CD14-positive monocyte (primary cell): ENCODE measurements around the gene GRIK4. TPM values are rescaled to one million over a fixed set of nuclear protein-coding genes. Genes with fewer than 3 reads are reported as not detected.

ENCODE experiments used
- DNase-seq, 3 donors: peaks; one replicate each; pipeline ENCODE4 v3.0.0-alpha.2; 2011 to 2022
- H2AFZ ChIP-seq: 2 replicates; pipeline ENCODE4 v1.6.0; 2012; ENCODE audit warnings: mild to moderate bottlenecking, low read depth, low read length, inconsistent platforms; ENCODE audit not compliant: insufficient read depth, poor library complexity, severe bottlenecking
- H3K27ac ChIP-seq, 2 donors: 1 replicate in 1 of 2; 2 replicates in 1 of 2; pipeline ENCODE4 v1.5.1; 2012 to 2013; ENCODE audit warnings: low read length in 2 of 2, control low read depth in 1 of 2, inconsistent platforms in 1 of 2, low read depth in 1 of 2, mild to moderate bottlenecking in 1 of 2
- H3K27me3 ChIP-seq, 2 donors: one replicate each; pipeline versions ENCODE4 v1.6.0 to v1.6.1; 2011 to 2013; ENCODE audit warnings: low read length in 2 of 2; ENCODE audit not compliant: control insufficient read depth in 2 of 2, insufficient read depth in 2 of 2
- H3K36me3 ChIP-seq, 2 donors: replicated peaks in 1 of 2; 1 replicate in 1 of 2; 2 replicates in 1 of 2; pipeline versions ENCODE4 v1.5.1 to v1.6.1; 2012 to 2013; ENCODE audit warnings: low read length in 2 of 2, control low read depth in 1 of 2, inconsistent platforms in 1 of 2, mild to moderate bottlenecking in 1 of 2; ENCODE audit not compliant: insufficient read depth in 2 of 2, control insufficient read depth in 1 of 2
- H3K4me1 ChIP-seq, 2 donors: 1 replicate in 1 of 2; 2 replicates in 1 of 2; pipeline versions ENCODE4 v1.5.1 to v1.6.1; 2012 to 2013; ENCODE audit warnings: low read length in 2 of 2, control low read depth in 1 of 2, inconsistent platforms in 1 of 2, mild to moderate bottlenecking in 1 of 2, moderate library complexity in 1 of 2; ENCODE audit not compliant: insufficient read depth in 2 of 2, control insufficient read depth in 1 of 2
- H3K4me2 ChIP-seq: replicated peaks from 2 replicates; pipeline ENCODE3; 2012; ENCODE audit warnings: low read length, moderate library complexity, mild to moderate bottlenecking; ENCODE audit not compliant: poor library complexity, severe bottlenecking; ENCODE audit errors: extremely low read depth
- H3K4me3 ChIP-seq, 3 experiments: fragments of 200-600 bp in 1 of 3; sonication (generic) in 1 of 3; replicated peaks in 1 of 3; 1 replicate in 2 of 3; 2 replicates in 1 of 3; pipeline ENCODE4 v1.5.1; 2011 to 2013; ENCODE audit warnings: low read length in 3 of 3, mild to moderate bottlenecking in 3 of 3, control low read depth in 2 of 3, low read depth in 2 of 3, inconsistent platforms in 1 of 3, moderate library complexity in 1 of 3
- H3K79me2 ChIP-seq: 2 replicates; pipeline ENCODE4 v1.6.0; 2012; ENCODE audit warnings: mild to moderate bottlenecking, control low read depth, inconsistent platforms, low read length, moderate library complexity; ENCODE audit not compliant: insufficient read depth
- H3K9ac ChIP-seq: 2 replicates; pipeline ENCODE4 v1.6.0; 2017; ENCODE audit warnings: low read length, mild to moderate bottlenecking; ENCODE audit not compliant: insufficient read depth, poor library complexity, severe bottlenecking
- H3K9me3 ChIP-seq, 2 donors: replicated peaks in 1 of 2; 1 replicate in 1 of 2; 2 replicates in 1 of 2; pipeline versions ENCODE4 v1.5.1 to v1.6.1; 2012 to 2013; ENCODE audit warnings: low read length in 2 of 2, control low read depth in 1 of 2; ENCODE audit not compliant: control insufficient read depth in 1 of 2, insufficient read depth in 1 of 2
- H4K20me1 ChIP-seq: 2 replicates; pipeline ENCODE4 v1.6.0; 2012; ENCODE audit warnings: mild to moderate bottlenecking, low read length, control low read depth, moderate library complexity; ENCODE audit not compliant: insufficient read depth
- H3K27ac Mint-ChIP-seq, 7 donors: one replicate each; pipeline ENCODE4 v1.8.0; 2020; ENCODE audit warnings: mild to moderate bottlenecking in 7 of 7, mixed read lengths in 7 of 7, moderate library complexity in 6 of 7, inconsistent platforms in 2 of 7
- H3K27me3 Mint-ChIP-seq, 3 donors: one replicate each; pipeline ENCODE4 v1.8.0; 2021 to 2022; ENCODE audit warnings: low read depth in 3 of 3, mild to moderate bottlenecking in 3 of 3, mixed read lengths in 3 of 3, moderate library complexity in 3 of 3, inconsistent platforms in 1 of 3
- H3K36me3 Mint-ChIP-seq, 2 donors: one replicate each; pipeline ENCODE4 v1.8.0; 2020; ENCODE audit warnings: mixed read lengths in 2 of 2, inconsistent platforms in 1 of 2, mild to moderate bottlenecking in 1 of 2
- H3K4me1 Mint-ChIP-seq: one replicate; pipeline ENCODE4 v1.8.0; 2020; ENCODE audit warnings: mild to moderate bottlenecking, mixed read lengths
- H3K4me3 Mint-ChIP-seq, 2 donors: one replicate each; pipeline ENCODE4 v1.8.0; 2020; ENCODE audit warnings: mild to moderate bottlenecking in 2 of 2, mixed read lengths in 2 of 2, moderate library complexity in 1 of 2
- H3K9me3 Mint-ChIP-seq, 7 donors: one replicate each; pipeline ENCODE4 v1.8.0; 2020 to 2022; ENCODE audit warnings: mixed read lengths in 7 of 7, mild to moderate bottlenecking in 6 of 7, moderate library complexity in 6 of 7, inconsistent platforms in 2 of 7
- WGBS: methylation state at CpG from one replicate; pipeline ENCODE4 v1.1.5; 2013; ENCODE audit warnings: missing lambda C conversion rate; ENCODE audit not compliant: insufficient coverage; 5-methylcytosine and 5-hydroxymethylcytosine counted together
- intact Hi-C, 2 donors: fragments of 100-400 bp; cut with micrococcal nuclease; formaldehyde crosslinking; loops; one replicate each; pipeline versions ENCODE4 v1.15.0 to v1.15.1; 2023
- polyA plus RNA-seq, 3 donors: library from polyadenylated mRNA; depleted of rRNA in 1 of 3; unstranded in 2 of 3; stranded (reverse) in 1 of 3; fragments of 300-500 nt in 2 of 3; fragments of >200 nt in 1 of 3; fragmentation: Illumina TruSeq in 2 of 3; gene quantifications; 1 replicate in 2 of 3; 2 replicates in 1 of 3; pipeline ENCODE4 v1.2.3, GENCODE V29; 2012 to 2021
- TF ChIP-seq, protein P1 (sequence below): fragments of 200-600 bp; IDR thresholded peaks from one replicate; pipeline ENCODE4 v1.8.0; 2022; ENCODE audit warnings: antibody characterized with exemption, mild to moderate bottlenecking

Gene GRIK4
- polyA plus RNA-seq, 3 donors: not detected

DNA sequence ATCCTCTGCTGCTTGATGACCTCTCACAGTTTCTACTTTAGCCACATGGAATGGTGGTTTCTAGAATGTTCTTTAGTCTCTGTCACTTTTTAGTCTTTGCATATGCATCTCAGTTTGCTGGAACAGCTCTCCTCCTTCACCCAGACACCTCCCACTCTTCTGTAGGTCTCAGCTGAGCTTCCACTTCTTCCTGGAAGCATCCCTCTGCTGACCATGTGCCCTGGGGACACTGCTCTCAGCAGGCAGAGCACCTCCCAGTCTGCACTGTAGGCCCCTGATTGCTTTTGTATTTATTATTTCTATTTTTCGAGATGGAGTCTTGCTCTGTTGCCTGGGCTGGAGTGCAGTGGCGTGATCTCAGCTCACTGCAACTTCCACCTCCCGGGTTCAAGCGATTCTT, 84.0 kb downstream of the GRIK4 start:
- no peak overlapping the region for H3K4me3 Mint-ChIP-seq
- H3K9me3 Mint-ChIP-seq: peaks cover 0 to 2% (median 0%) of the 10 kb centered on the region in 7 donors
- intact Hi-C loops: no loop called here
- no peak overlapping the region for H3K27ac Mint-ChIP-seq
- TF ChIP-seq, protein P1, sequence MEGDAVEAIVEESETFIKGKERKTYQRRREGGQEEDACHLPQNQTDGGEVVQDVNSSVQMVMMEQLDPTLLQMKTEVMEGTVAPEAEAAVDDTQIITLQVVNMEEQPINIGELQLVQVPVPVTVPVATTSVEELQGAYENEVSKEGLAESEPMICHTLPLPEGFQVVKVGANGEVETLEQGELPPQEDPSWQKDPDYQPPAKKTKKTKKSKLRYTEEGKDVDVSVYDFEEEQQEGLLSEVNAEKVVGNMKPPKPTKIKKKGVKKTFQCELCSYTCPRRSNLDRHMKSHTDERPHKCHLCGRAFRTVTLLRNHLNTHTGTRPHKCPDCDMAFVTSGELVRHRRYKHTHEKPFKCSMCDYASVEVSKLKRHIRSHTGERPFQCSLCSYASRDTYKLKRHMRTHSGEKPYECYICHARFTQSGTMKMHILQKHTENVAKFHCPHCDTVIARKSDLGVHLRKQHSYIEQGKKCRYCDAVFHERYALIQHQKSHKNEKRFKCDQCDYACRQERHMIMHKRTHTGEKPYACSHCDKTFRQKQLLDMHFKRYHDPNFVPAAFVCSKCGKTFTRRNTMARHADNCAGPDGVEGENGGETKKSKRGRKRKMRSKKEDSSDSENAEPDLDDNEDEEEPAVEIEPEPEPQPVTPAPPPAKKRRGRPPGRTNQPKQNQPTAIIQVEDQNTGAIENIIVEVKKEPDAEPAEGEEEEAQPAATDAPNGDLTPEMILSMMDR: no peak
- no peaks in the 10 kb centered on the region for H3K4me1 ChIP-seq
- no peaks in the 10 kb centered on the region for H3K9me3 ChIP-seq
- H3K79me2 ChIP-seq: no peaks in the 10 kb centered on the region
- no peak overlapping the region for H3K9ac ChIP-seq
- H3K4me2 ChIP-seq: no peak overlapping the region
- no peaks in the 10 kb centered on the region for H3K4me1 Mint-ChIP-seq
- DNase-seq: no peak
- no peaks in the 10 kb centered on the region for H3K36me3 Mint-ChIP-seq
- no peaks in the 10 kb centered on the region for H3K27me3 ChIP-seq
- WGBS: 92% methylated on average over 4 of the region's 4 CpGs
- H3K4me3 ChIP-seq: no peak overlapping the region
- no peak overlapping the region for H3K27ac ChIP-seq
- no peak overlapping the region for H2AFZ ChIP-seq
- no peaks in the 10 kb centered on the region for H4K20me1 ChIP-seq
- peaks cover 10 to 16% (median 13%) of the 10 kb centered on the region in 3 donors for H3K27me3 Mint-ChIP-seq
- H3K36me3 ChIP-seq: no peaks in the 10 kb centered on the region

DNA sequence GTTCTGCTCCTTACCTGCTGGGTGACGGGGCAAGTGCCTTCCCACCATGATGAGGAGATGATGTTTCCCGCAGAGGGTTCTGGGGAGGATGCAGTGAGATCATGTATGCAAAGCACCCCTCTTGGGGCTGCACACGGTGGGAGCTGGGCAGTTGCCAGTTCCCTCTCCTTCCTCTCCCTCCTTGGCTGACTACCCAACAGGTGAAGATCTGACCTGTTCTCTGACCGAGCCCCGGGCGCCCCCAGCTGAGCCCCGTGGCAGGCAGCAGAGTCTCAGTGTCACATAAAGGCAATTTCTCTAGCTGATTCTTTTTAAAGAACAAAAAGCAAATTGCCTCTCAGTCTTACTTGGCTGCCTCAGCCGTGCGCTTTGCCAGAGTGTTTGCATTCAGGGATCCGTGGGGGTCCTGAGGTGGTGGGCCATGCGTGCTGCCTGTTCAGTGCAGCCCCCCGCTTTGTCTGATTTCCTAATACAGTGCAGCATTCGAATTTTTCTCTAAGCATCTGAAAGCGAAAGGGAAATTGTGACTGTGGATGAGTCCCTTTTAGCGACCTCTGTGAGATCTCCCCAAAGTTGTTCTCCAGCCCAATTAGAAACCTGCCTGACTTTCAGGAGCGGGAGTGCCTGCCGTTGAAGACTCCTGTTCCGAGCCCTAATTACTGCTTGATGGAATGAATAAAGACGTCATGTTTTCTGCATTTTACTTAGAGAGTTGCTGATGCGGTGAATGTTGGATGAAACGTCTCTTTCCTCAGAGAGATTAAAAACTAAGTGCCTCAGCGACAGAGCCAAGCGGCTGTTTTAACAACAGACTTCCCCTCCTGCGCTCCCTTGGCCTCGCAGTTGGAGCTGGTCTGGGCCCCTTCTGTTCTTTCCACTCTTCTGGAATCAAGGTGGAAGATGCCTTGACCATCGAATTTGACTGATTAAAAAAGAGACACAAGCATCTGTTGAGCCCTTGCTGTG, 86.0 kb downstream of the GRIK4 start:
- TF ChIP-seq, protein P1: no peak
- H3K9ac ChIP-seq: no peak overlapping the region
- no peaks in the 10 kb centered on the region for H3K9me3 ChIP-seq
- 75% methylated on average over 21 of the region's 26 CpGs for WGBS
- no peaks in the 10 kb centered on the region for H3K36me3 ChIP-seq
- no peaks in the 10 kb centered on the region for H3K27me3 ChIP-seq
- peaks cover 12 to 17% (median 14%) of the 10 kb centered on the region in 3 donors for H3K27me3 Mint-ChIP-seq
- H3K4me3 Mint-ChIP-seq: no peak overlapping the region
- H4K20me1 ChIP-seq: no peaks in the 10 kb centered on the region
- H2AFZ ChIP-seq: no peak overlapping the region
- no peaks in the 10 kb centered on the region for H3K4me1 Mint-ChIP-seq
- H3K4me2 ChIP-seq: no peak overlapping the region
- no peaks in the 10 kb centered on the region for H3K4me1 ChIP-seq
- DNase-seq: no peak
- H3K27ac ChIP-seq: no peak overlapping the region
- H3K4me3 ChIP-seq: no peak overlapping the region
- peaks cover 0 to 2% (median 0%) of the 10 kb centered on the region in 7 donors for H3K9me3 Mint-ChIP-seq
- H3K79me2 ChIP-seq: no peaks in the 10 kb centered on the region
- intact Hi-C loops: no loop called here
- H3K36me3 Mint-ChIP-seq: no peaks in the 10 kb centered on the region
- H3K27ac Mint-ChIP-seq: no peak overlapping the region
